Cardiac muscle cell (in vitro differentiated cells and primary cell): ENCODE data around the gene PIEZO2. TPM values are rescaled to one million over a fixed set of nuclear protein-coding genes. Genes with fewer than 3 reads are reported as not detected.

Experiments
- DNase-seq, 2 donors: peaks; one replicate each; pipeline versions ENCODE4 v3.0.0 to v3.0.0-alpha.2; 2010 to 2017; ENCODE audit warnings: low read depth in 1 of 2, low spot score in 1 of 2
- H3K27ac ChIP-seq: fragments of 200-600 bp; sonication (generic); 2 replicates; pipeline ENCODE4 v1.5.1; 2016
- H3K27me3 ChIP-seq: fragments of 200-600 bp; sonication (generic); 2 replicates; pipeline ENCODE4 v1.6.0; 2016; ENCODE audit warnings: control low read depth
- H3K36me3 ChIP-seq: fragments of 200-600 bp; sonication (generic); 2 replicates; pipeline ENCODE4 v1.5.1; 2016; ENCODE audit warnings: control low read depth
- H3K4me1 ChIP-seq: fragments of 200-600 bp; sonication (generic); 2 replicates; pipeline ENCODE4 v1.8.1; 2017; ENCODE audit warnings: low read depth, mild to moderate bottlenecking, mixed run types
- H3K4me3 ChIP-seq: fragments of 200-600 bp; sonication (generic); 2 replicates; pipeline ENCODE4 v1.5.1; 2016; ENCODE audit warnings: mild to moderate bottlenecking
- H3K9me3 ChIP-seq: fragments of 200-600 bp; sonication (generic); 2 replicates; pipeline ENCODE4 v1.5.1; 2017; ENCODE audit warnings: low read depth, mild to moderate bottlenecking, control low read depth
- CTCF ChIP-seq: IDR thresholded peaks from 2 replicates; pipeline ENCODE4 v1.5.1; 2012; ENCODE audit warnings: low read depth, mild to moderate bottlenecking, low read length
- polyA plus RNA-seq: library from polyadenylated mRNA; unstranded; fragments of >200 nt; fragmentation: Nextera tagmentation; extraction: Ambion mirVana; gene quantifications from 2 replicates; pipeline ENCODE4 v1.2.1, GENCODE V29; 2016
- total RNA-seq: library from RNA; depleted of rRNA; stranded (reverse); fragments of >200 nt; gene quantifications from 2 replicates; pipeline ENCODE4 v1.2.3, GENCODE V29; 2016

PIEZO2 gene
- total and polyA plus RNA-seq, 2 experiments from 2014 or later: 0.04 to 0.69 TPM

DNA sequence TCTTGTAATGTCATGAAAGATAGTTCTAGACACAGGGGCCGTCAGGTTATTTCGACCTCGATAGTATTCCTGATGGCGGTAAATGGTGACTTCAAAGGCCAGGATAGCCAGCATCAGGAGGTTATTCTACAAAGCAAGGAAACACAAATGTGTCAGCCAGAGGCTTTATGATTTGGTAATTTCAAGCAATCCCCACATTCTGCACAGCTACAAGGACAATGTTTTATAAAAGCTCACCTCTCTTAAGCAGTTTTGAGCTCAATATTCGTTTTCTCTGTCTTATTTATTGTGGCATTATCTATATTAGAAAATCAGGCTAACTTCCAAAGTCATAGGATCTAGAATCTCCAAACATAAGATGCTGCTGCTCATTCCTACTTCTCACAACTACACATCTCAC lies 388.4 kb downstream of the PIEZO2 start:
- H3K27ac ChIP-seq: no peak overlapping the region
- no peak overlapping the region for H3K4me3 ChIP-seq
- H3K36me3 ChIP-seq: no peaks in the 10 kb centered on the region
- peaks cover 3% of the 10 kb centered on the region for H3K27me3 ChIP-seq
- no peak for TF ChIP-seq CTCF
- no peak for DNase-seq
- H3K9me3 ChIP-seq: no peaks in the 10 kb centered on the region
- H3K4me1 ChIP-seq: no peaks in the 10 kb centered on the region

- Histone ChIP-seq H3K36me3 (no peaks in the 10 kb centered on the region), H3K4me3 (no peak overlapping the region), H3K27ac (no peak overlapping the region), H3K9me3 (no peaks in the 10 kb centered on the region), H3K27me3 (peaks cover 3% of the 10 kb centered on the region), H3K4me1 (no peaks in the 10 kb centered on the region)
- DNase-seq: no peak
- TF ChIP-seq CTCF: no peak
Measured at GRCh38 chr18:10759241-10759640, 390.1 kb downstream of the PIEZO2 start.

GRCh38 chr18:10757946-10758345 lies 391.4 kb downstream of the PIEZO2 start:
- TF ChIP-seq CTCF: no peak
- Histone ChIP-seq H3K4me3 (no peak overlapping the region), H3K9me3 (no peaks in the 10 kb centered on the region), H3K27me3 (peaks cover 3% of the 10 kb centered on the region), H3K4me1 (no peaks in the 10 kb centered on the region), H3K27ac (no peak overlapping the region), H3K36me3 (no peaks in the 10 kb centered on the region)
- no peak for DNase-seq

DNA sequence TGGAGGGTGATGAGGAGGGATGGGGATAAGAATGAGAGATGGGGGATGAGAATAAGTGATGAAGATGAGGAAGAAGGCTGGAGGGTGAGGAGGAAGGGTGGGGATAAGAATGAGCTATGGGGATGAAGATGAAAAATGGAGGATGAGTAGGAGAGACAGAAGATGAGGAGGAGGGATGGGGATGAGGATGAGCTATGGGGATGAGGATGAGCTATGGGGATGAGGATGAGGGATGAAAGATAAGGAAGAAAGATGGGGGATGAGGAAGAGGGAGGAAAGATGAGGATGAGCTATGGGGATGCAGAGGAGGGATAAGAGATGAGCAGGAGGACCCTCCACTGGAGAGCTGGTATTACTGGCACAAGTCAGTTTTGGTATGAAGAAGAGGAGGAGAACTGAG lies 392.0 kb downstream of the PIEZO2 start:
- DNase-seq: no peak
- no peak overlapping the region for H3K4me3 ChIP-seq
- no peak for TF ChIP-seq CTCF
- H3K9me3 ChIP-seq: no peaks in the 10 kb centered on the region
- H3K27ac ChIP-seq: no peak overlapping the region
- H3K4me1 ChIP-seq: no peaks in the 10 kb centered on the region
- H3K27me3 ChIP-seq: peaks cover 3% of the 10 kb centered on the region
- H3K36me3 ChIP-seq: no peaks in the 10 kb centered on the region

- Histone ChIP-seq H3K36me3 (no peaks in the 10 kb centered on the region), H3K4me3 (no peak overlapping the region), H3K27ac (no peak overlapping the region), H3K27me3 (peaks cover 3% of the 10 kb centered on the region), H3K9me3 (no peaks in the 10 kb centered on the region), H3K4me1 (peaks cover 12% of the 10 kb centered on the region)
- TF ChIP-seq CTCF: no peak
- DNase-seq: no peak
Measured at GRCh38 chr18:10755855-10756254, 393.5 kb downstream of the PIEZO2 start.

GRCh38 chr18:10754128-10754527 lies 395.2 kb downstream of the PIEZO2 start:
- no peak overlapping the region for H3K27ac ChIP-seq

More at GRCh38 chr18:10754128-10754527, 395.2 kb downstream of the PIEZO2 start:
- no peaks in the 10 kb centered on the region for H3K9me3 ChIP-seq
- H3K4me1 ChIP-seq: peaks cover 14% of the 10 kb centered on the region
- TF ChIP-seq CTCF: no peak
- peak in 1 of 2 donors; percentile 29 for DNase-seq
- no peak overlapping the region for H3K4me3 ChIP-seq
- H3K27me3 ChIP-seq: peaks cover 3% of the 10 kb centered on the region
- no peaks in the 10 kb centered on the region for H3K36me3 ChIP-seq
